Activated CD8-positive, alpha-beta memory T cell treated with anti-CD3 and anti-CD28 coated beads for 24 hours (primary cell): Measurements from ENCODE around the gene FASN.

ENCODE experiments used
- DNase-seq: peaks from one replicate; pipeline ENCODE4 v3.0.0-alpha.2; 2020

FASN gene

GRCh38 chr17:82072827-82073226 lies 25.2 kb downstream of the FASN start:
- DNase-seq = no peak

GRCh38 chr17:82070611-82071010 lies 27.4 kb downstream of the FASN start:
- no peak for DNase-seq

DNA sequence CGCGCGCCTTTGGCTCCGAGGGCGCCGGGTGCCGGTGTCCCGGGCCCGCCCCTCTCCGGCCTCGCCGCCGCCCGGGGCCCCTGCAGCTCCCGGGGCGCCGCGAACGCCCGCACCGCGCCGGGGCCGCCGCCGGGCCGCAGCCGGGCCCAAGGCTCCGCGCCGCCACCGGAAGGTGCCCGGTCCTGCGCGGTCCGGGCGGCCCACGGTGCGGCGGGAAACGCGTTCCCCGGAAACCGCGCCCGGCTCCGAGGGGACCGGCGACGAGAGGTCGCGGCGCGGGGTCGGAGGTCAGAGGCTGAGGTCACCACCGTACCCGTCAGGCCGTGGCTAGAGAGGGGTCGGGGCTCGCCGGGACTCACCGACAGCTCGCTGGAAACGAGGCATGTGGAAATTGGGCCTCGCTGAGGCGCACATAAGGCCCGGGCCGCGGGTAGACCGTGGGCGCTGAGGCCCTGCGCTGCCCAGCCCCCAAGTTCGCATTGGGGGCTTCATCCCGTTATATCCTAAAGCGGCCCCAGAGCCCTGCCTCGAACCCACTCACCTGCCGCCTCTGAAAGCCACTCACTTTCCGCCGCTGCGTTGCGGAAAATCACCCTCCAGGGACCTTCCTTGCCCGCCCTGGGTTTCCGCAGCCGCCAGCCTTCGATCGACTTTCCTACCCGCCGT lies 32.3 kb downstream of the FASN start, which contains the start of gene DUS1L:
Gene DUS1L, minus strand, starts transcription at position 167 of the 666 bp plus-strand sequence. CDS start 745 bp downstream, outside the sequence.
- peak; percentile 90 for DNase-seq

GRCh38 chr17:82065193-82065637 lies 32.8 kb downstream of the FASN start:
- DNase-seq = no peak

- no peak for DNase-seq
Observed at GRCh38 chr17:82064433-82065192, 33.4 kb downstream of the FASN start.

GRCh38 chr17:82063424-82064415 lies 34.3 kb downstream of the FASN start:
- DNase-seq = no peak

- no peak for DNase-seq
Observed at GRCh38 chr17:82062984-82063368, 35.1 kb downstream of the FASN start.

GRCh38 chr17:82062076-82062983 lies 35.7 kb downstream of the FASN start:
- DNase-seq = no peak

GRCh38 chr17:82061047-82061925 lies 36.8 kb downstream of the FASN start:
- no peak for DNase-seq

GRCh38 chr17:82060614-82061013 lies 37.4 kb downstream of the FASN start:
- no peak for DNase-seq

- DNase-seq = no peak
Observed at GRCh38 chr17:82060001-82060380, 38.0 kb downstream of the FASN start.

GRCh38 chr17:82059272-82060000 lies 38.6 kb downstream of the FASN start:
- no peak for DNase-seq

- DNase-seq = no peak
Observed at GRCh38 chr17:82058855-82059249, 39.2 kb downstream of the FASN start.

DNA sequence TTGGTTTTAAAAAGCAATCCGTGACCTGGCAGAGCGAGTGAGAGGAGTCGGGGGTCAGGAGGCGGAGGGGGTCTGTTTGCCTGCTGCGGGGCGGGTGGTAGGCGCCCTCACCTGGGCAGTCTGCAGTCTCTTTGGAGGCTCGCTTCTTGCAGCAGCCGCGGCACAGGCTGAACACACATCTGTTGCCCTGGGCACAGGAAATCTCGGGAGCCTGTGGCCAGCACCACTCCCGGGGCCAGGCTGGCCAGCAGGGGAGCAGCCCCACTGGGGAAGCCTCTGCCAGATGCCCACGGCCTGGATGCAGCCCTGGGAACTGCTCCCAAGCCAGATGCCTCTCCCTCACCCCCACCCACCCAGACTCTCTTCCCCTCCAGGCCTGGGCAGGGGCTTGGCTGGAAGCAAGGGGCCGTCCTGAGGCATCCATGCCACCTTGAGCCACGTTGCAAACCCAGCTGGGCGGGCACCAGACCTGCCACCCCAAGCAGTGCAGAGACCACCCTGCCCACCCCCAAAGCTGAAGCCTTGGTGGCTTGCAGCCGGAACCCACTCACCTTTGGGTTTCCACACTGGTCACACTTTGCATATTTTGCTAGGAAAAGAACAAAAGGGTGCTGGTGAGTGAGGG lies 39.7 kb downstream of the FASN start:
- no peak for DNase-seq

DNA sequence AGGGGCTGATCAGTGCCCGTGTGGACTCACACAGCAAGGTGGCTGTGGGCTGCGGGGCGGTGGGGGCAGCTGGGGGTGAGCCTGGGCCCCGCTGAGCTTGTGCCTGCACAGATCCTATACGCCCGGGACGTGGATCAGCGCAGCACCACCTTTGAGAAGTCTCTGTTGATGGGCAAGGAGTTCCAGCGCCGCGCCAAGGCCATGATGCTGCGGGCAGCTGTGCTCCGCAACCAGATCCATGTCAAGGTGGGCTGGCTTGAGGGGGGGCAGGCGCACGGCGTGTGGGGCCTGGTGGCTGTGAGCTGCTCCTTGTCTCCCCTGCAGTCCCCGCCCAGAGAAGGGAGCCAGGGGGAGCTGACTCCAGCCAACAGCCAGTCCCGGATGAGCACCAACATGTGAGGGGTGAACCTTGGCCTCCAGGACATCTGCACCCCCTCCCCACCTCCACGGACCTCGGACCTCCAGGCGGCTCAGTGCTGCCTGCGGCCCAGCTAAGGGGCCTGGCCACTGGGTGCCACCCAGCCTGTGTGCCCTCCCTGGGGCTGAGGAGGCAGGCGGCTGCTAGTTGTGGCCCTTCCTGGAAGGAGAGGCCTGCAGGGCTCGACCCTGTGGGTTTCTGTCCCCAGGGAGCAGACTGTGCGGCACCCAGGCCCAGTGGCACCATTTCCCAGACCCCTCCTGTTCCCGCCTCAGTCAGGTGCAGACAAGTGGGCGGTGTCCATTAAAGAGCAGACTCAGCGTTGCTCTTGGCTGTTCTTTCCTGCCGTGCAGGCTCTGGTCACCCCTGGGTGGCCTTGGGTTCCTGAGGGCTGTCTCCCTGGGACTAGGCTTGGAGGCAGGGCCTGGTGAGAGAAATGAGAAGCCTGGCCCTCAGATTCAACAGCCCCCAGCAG lies 41.1 kb downstream of the FASN start:
- no peak for DNase-seq

- no peak for DNase-seq
Observed at GRCh38 chr17:82055965-82056728, 41.9 kb downstream of the FASN start.

DNA sequence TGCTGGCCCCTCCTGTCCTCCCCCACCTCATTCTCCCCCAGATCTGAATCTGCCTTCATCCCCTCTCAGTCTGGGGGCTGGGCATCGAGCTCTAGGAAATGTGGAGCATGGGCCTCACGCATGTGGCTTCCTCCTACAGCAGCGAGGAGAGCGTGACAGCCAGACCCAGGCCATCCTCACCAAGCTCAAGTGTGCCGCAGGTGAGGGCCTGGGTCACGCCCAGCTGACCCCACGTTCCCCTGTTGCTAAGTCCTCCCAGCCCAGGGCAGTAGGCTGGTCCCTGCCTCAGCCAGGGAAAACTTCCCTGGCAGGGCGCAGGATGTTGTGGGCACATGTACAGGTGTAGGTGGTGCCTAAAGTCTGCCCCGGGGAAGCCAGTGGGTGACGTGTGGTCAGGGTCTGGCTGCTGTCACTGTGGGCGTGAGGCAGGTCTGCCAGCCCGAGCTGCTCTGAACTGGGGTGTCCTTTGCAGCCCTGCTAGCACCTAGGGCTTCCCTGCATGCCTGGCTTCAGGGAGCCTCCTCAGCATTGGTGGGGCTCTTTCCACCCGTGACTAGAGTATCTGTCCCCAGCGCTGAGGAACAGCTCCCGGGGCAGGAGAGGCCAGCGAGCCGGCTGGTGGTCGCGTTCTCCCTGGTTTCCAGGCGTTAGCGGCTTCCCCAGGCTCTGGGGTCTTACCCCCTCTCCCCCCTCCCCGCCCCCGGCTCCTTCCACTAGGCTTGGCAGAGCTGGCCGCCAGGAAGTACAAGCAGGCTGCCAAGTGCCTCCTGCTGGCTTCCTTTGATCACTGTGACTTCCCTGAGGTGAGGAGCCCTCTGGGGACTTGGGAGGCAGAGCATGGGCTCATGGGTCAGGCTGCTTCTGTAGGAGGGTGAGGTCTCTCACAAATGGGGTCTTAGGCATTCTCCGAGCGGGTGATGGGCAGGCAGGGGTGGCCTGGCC lies 42.7 kb downstream of the FASN start:
- DNase-seq = peak; percentile 56
